K562 (cell line): ENCODE measurements around the gene RBP7. TPM values are rescaled to one million over a fixed set of nuclear protein-coding genes. Genes with fewer than 3 reads are reported as not detected.

Experiments
- ATAC-seq: fragments of 200-7000 bp; cut with Tn5 transposase; 3 replicates; pipeline ENCODE4 v1.9.1; 2020; ENCODE audit warnings: moderate library complexity
- BruUV-seq: library from RNA; stranded (reverse); fragments of 400-500 nt; replicated peaks from 2 replicates; lab custom pipeline; 2021; lab: Mats Ljungman, UMichigan
- CTCF ChIA-PET: fragments of 300-600 bp; formaldehyde crosslinking; extraction: SDS; loops from one replicate; lab custom pipeline; 2021; ENCODE audit warnings: low intra/inter-chr PET ratio; lab: Yijun Ruan, JAX
- POLR2A ChIA-PET: fragments of 300-600, 350-650 bp; sonication (Branson Sonifier 250); formaldehyde crosslinking; extraction: SDS; loops from one replicate; lab custom pipeline; 2021; ENCODE audit warnings: antibody characterized with exemption, inconsistent platforms; lab: Yijun Ruan, JAX
- DNase-seq, 4 experiments: peaks; one replicate each; pipeline versions ENCODE4 v3.0.0 to v3.0.0-alpha.2; 2011 to 2018; ENCODE audit warnings: low spot score in 3 of 4, mixed read lengths in 3 of 4; ENCODE audit errors: extremely low read depth in 1 of 4
- FAIRE-seq: peaks from 2 replicates; lab custom pipeline; 2011; peaks lifted over from hg19 to GRCh38; lab: Jason Lieb, UNC
- H2AFZ ChIP-seq: 2 replicates; pipeline ENCODE4 v1.6.0; 2011; ENCODE audit warnings: low read depth, low read length, control low read depth, inconsistent platforms
- H3K27ac ChIP-seq: fragments of 200-600 bp; 3 replicates; pipeline ENCODE4 v1.8.0; 2011; ENCODE audit warnings: low read depth, mild to moderate bottlenecking, control low read depth, inconsistent platforms, low read length, moderate library complexity, mixed read lengths; ENCODE audit errors: extremely low read depth
- H3K27me3 ChIP-seq, 2 experiments: fragments of 300-600 bp in 1 of 2; 2 replicates in 1 of 2; 3 replicates in 1 of 2; pipeline versions ENCODE4 v1.6.0 to v1.8.0; 2011; ENCODE audit warnings: inconsistent platforms in 2 of 2, low read length in 2 of 2, mild to moderate bottlenecking in 1 of 2, mixed read lengths in 1 of 2, moderate library complexity in 1 of 2; ENCODE audit not compliant: control insufficient read depth in 2 of 2, insufficient read depth in 2 of 2
- H3K36me3 ChIP-seq: fragments of 300-600 bp; 3 replicates; pipeline ENCODE4 v1.8.0; 2011; ENCODE audit warnings: mild to moderate bottlenecking, low read length, inconsistent platforms; ENCODE audit not compliant: control insufficient read depth, insufficient read depth
- H3K4me1 ChIP-seq, 2 experiments: fragments of 200-600 bp in 1 of 2; replicated peaks in 1 of 2; 2 replicates in 1 of 2; 3 replicates in 1 of 2; pipeline versions ENCODE4 v1.5.1 to v1.8.0; 2011; ENCODE audit warnings: inconsistent platforms in 2 of 2, low read length in 2 of 2, mild to moderate bottlenecking in 1 of 2, mixed read lengths in 1 of 2, moderate library complexity in 1 of 2; ENCODE audit not compliant: control insufficient read depth in 2 of 2, insufficient read depth in 2 of 2
- H3K4me2 ChIP-seq: 2 replicates; pipeline ENCODE4 v1.6.1; 2011; ENCODE audit warnings: low read length, control low read depth, inconsistent platforms, mixed read lengths; ENCODE audit not compliant: insufficient read depth
- H3K4me3 ChIP-seq: fragments of 200-600 bp; sonication (generic), shearing (Covaris generic); 2 replicates; pipeline ENCODE4 v1.5.1; 2016; ENCODE audit warnings: control low read depth, inconsistent platforms
- H3K79me2 ChIP-seq: fragments of 200-600 bp; 3 replicates; pipeline ENCODE4 v1.8.0; 2011; ENCODE audit warnings: low read length, inconsistent platforms; ENCODE audit not compliant: control insufficient read depth, insufficient read depth
- H3K9ac ChIP-seq, 2 experiments: 2 replicates each; pipeline versions ENCODE4 v1.6.0 to v1.6.1; 2011; ENCODE audit warnings: low read depth in 2 of 2, low read length in 2 of 2, control low read depth in 1 of 2, inconsistent platforms in 1 of 2, mild to moderate bottlenecking in 1 of 2, mixed read lengths in 1 of 2; ENCODE audit not compliant: insufficient read depth in 1 of 2
- H3K9me1 ChIP-seq: one replicate; pipeline ENCODE4 v1.6.0; 2011; ENCODE audit warnings: inconsistent platforms, mild to moderate bottlenecking, low read length, moderate library complexity; ENCODE audit not compliant: control insufficient read depth, insufficient read depth
- H3K9me3 ChIP-seq: replicated peaks from 2 replicates; pipeline ENCODE4 v1.5.1; 2011; ENCODE audit warnings: low read depth, low read length, inconsistent platforms; ENCODE audit not compliant: control insufficient read depth, insufficient read depth
- H4K20me1 ChIP-seq: replicated peaks from 2 replicates; pipeline ENCODE4 v1.6.1; 2011; ENCODE audit warnings: low read length, inconsistent platforms, mixed read lengths; ENCODE audit not compliant: control insufficient read depth, insufficient read depth
- HCFC1 ChIP-seq: IDR thresholded peaks from 2 replicates; pipeline ENCODE4 v1.6.1; 2012; ENCODE audit warnings: low read depth, low read length, improper control_type of control experiment
- PHF20 ChIP-seq: fragments of 450-650 bp; IDR thresholded peaks from 2 replicates; pipeline ENCODE4 v1.6.1; 2018; ENCODE audit not compliant: partially characterized antibody
- PML ChIP-seq: IDR thresholded peaks from 2 replicates; pipeline ENCODE4 v1.6.1; 2012; ENCODE audit warnings: low read length, inconsistent platforms
- POU5F1 ChIP-seq: fragments of 150-350 bp; IDR thresholded peaks from 2 replicates; pipeline ENCODE4 v1.6.1; 2014; ENCODE audit warnings: borderline replicate concordance, low read length, low read depth, mild to moderate bottlenecking; ENCODE audit not compliant: partially characterized antibody
- WGBS: fragments of 100-300 bp; shearing (Covaris generic); methylation state at CpG from one replicate; pipeline ENCODE4 v1.1.6; 2016; ENCODE audit warnings: low coverage, mixed read lengths; ENCODE audit not compliant: insufficient coverage; ENCODE audit errors: missing lambda C conversion rate; 5-methylcytosine and 5-hydroxymethylcytosine counted together
- in situ Hi-C: fragments of 300-500 bp; cut with MboI; formaldehyde crosslinking; loops from 4 replicates; pipeline ENCODE4 v1.15.0; 2018; ENCODE audit warnings: inconsistent platforms, mixed read lengths
- intact Hi-C: fragments of 100-400 bp; cut with micrococcal nuclease; formaldehyde crosslinking; loops from 2 replicates; pipeline ENCODE4 v1.14.2; 2022
- polyA plus RNA-seq, 8 experiments: library from polyadenylated mRNA; depleted of rRNA in 4 of 8; stranded (reverse) in 5 of 8; unstranded in 3 of 8; fragments of >200 nt; fragmentation: Nextera tagmentation in 2 of 8; fragmentation: Illumina TruSeq in 1 of 8; extraction: Ambion mirVana in 2 of 8; extraction: Trizol in 1 of 8; gene quantifications; 2 replicates each; pipeline versions ENCODE4 v1.2.1 to v1.2.3, GENCODE V29; 2011 to 2014; ENCODE audit warnings: inconsistent platforms in 1 of 8, missing spikeins in 1 of 8
- total RNA-seq, 7 experiments: library from RNA; depleted of rRNA in 6 of 7; stranded (reverse); fragments of >200 nt in 6 of 7; fragmentation: Illumina TruSeq in 2 of 7; extraction: Trizol in 2 of 7; gene quantifications; 2 replicates each; pipeline versions ENCODE4 v1.2.1 to v1.2.3, GENCODE V29; 2011 to 2021; ENCODE audit warnings: low replicate concordance in 1 of 7
- TF ChIP-seq, protein P1 (sequence below): fragments of 250-450 bp; sonication (Bioruptor Pico); IDR thresholded peaks from 2 replicates; pipeline ENCODE4 v1.8.0; 2021; ENCODE audit warnings: mild to moderate bottlenecking, moderate library complexity
- TF ChIP-seq, protein P2 (sequence below): fragments of 250-450 bp; sonication (Bioruptor Pico); IDR thresholded peaks from 2 replicates; pipeline ENCODE4 v1.9.0; 2021; ENCODE audit warnings: mild to moderate bottlenecking, inconsistent platforms
- TF ChIP-seq, protein P3 (sequence below): IDR thresholded peaks from 2 replicates; pipeline ENCODE4 v1.6.1; 2016; ENCODE audit warnings: missing genetic modification characterization, missing compliant biosample characterization
- TF ChIP-seq, protein P4 (sequence below): fragments of 450-650 bp; IDR thresholded peaks from 2 replicates; pipeline ENCODE4 v1.7.1; 2018; ENCODE audit warnings: mild to moderate bottlenecking, low read depth; ENCODE audit not compliant: partially characterized antibody

The RBP7 gene
- total and polyA plus RNA-seq, 9 of the 15 experiments (the other 6 are each of a cell fraction or from before 2014, with no cell fraction given), result not detected

DNA sequence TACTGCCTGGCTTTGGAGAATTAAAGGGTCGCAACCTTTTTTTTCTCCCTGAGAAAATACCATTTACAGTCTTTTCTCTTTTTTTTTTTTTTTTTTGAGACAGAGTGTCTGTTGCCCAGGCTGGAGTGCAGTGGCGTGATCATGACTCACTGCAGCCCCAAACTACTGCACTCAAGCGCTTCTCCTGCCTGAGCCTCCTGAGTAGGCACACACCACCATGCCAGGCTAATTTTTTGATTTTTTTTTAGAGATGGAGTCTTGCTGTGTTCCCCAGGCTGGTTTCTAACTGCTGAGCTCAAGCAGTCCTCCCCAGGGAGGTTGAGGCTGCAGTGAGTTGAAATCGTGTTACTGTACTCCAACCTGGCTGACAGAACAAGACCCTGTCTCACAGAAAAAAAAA is 60.3 kb downstream of the RBP7 start:
- 80% methylated on average over 4 of the region's 4 CpGs for WGBS
- Histone ChIP-seq H4K20me1 (no peaks in the 10 kb centered on the region; the same call in none of the 2 replicates), H3K9ac (no peak overlapping the region), H3K79me2 (peaks cover 87% of the 10 kb centered on the region), H3K9me1 (no peaks in the 10 kb centered on the region), H3K27me3 (no peaks in the 10 kb centered on the region), H3K4me1 (peaks cover 5 to 8% of the 10 kb centered on the region in 2 experiments; a peak in 4 of 5 replicates), H3K36me3 (peaks cover 30% of the 10 kb centered on the region; the same call in 2 of the 3 replicates), H3K4me2 (no peak overlapping the region), H3K4me3 (no peak overlapping the region), H3K27ac (no peak overlapping the region), H2AFZ (no peak overlapping the region), H3K9me3 (no peaks in the 10 kb centered on the region)
- in situ Hi-C loops (no loop called here), intact Hi-C loops (no loop called here)
- ChIA-PET POLR2A (no interaction called here), CTCF (interaction anchor here (0.8 kb wide), 1 partner anchor 10 kb away, joined by 3 read pairs; no protein-coding TSS in a partner anchor)
- ATAC-seq (no peak), DNase-seq (no peak), FAIRE-seq (peak; percentile 11)
- TF ChIP-seq PHF20 (no peak), PML (no peak), HCFC1 (no peak), POU5F1 (no peak)
- TF ChIP-seq, protein P1, sequence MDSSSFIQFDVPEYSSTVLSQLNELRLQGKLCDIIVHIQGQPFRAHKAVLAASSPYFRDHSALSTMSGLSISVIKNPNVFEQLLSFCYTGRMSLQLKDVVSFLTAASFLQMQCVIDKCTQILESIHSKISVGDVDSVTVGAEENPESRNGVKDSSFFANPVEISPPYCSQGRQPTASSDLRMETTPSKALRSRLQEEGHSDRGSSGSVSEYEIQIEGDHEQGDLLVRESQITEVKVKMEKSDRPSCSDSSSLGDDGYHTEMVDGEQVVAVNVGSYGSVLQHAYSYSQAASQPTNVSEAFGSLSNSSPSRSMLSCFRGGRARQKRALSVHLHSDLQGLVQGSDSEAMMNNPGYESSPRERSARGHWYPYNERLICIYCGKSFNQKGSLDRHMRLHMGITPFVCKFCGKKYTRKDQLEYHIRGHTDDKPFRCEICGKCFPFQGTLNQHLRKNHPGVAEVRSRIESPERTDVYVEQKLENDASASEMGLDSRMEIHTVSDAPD (CRISPR knock-in tag), result no peak
- TF ChIP-seq, protein P2, sequence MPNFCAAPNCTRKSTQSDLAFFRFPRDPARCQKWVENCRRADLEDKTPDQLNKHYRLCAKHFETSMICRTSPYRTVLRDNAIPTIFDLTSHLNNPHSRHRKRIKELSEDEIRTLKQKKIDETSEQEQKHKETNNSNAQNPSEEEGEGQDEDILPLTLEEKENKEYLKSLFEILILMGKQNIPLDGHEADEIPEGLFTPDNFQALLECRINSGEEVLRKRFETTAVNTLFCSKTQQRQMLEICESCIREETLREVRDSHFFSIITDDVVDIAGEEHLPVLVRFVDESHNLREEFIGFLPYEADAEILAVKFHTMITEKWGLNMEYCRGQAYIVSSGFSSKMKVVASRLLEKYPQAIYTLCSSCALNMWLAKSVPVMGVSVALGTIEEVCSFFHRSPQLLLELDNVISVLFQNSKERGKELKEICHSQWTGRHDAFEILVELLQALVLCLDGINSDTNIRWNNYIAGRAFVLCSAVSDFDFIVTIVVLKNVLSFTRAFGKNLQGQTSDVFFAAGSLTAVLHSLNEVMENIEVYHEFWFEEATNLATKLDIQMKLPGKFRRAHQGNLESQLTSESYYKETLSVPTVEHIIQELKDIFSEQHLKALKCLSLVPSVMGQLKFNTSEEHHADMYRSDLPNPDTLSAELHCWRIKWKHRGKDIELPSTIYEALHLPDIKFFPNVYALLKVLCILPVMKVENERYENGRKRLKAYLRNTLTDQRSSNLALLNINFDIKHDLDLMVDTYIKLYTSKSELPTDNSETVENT (CRISPR knock-in tag), result no peak
- TF ChIP-seq, protein P3, sequence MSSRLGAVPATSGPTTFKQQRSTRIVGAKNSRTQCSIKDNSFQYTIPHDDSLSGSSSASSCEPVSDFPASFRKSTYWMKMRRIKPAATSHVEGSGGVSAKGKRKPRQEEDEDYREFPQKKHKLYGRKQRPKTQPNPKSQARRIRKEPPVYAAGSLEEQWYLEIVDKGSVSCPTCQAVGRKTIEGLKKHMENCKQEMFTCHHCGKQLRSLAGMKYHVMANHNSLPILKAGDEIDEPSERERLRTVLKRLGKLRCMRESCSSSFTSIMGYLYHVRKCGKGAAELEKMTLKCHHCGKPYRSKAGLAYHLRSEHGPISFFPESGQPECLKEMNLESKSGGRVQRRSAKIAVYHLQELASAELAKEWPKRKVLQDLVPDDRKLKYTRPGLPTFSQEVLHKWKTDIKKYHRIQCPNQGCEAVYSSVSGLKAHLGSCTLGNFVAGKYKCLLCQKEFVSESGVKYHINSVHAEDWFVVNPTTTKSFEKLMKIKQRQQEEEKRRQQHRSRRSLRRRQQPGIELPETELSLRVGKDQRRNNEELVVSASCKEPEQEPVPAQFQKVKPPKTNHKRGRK, result no peak
- TF ChIP-seq, protein P4, sequence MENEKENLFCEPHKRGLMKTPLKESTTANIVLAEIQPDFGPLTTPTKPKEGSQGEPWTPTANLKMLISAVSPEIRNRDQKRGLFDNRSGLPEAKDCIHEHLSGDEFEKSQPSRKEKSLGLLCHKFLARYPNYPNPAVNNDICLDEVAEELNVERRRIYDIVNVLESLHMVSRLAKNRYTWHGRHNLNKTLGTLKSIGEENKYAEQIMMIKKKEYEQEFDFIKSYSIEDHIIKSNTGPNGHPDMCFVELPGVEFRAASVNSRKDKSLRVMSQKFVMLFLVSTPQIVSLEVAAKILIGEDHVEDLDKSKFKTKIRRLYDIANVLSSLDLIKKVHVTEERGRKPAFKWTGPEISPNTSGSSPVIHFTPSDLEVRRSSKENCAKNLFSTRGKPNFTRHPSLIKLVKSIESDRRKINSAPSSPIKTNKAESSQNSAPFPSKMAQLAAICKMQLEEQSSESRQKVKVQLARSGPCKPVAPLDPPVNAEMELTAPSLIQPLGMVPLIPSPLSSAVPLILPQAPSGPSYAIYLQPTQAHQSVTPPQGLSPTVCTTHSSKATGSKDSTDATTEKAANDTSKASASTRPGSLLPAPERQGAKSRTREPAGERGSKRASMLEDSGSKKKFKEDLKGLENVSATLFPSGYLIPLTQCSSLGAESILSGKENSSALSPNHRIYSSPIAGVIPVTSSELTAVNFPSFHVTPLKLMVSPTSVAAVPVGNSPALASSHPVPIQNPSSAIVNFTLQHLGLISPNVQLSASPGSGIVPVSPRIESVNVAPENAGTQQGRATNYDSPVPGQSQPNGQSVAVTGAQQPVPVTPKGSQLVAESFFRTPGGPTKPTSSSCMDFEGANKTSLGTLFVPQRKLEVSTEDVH, result no peak
- no TSS peak for BruUV-seq
